HG02763 (cell line): Measurements from ENCODE around the gene CCDC32.

Experiments used
- ATAC-seq: cut with Tn5 transposase; IDR thresholded peaks from one replicate; pipeline ENCODE4 v1.9.1; 2021; ENCODE audit warnings: mild to moderate bottlenecking, moderate library complexity; ENCODE audit not compliant: unreplicated experiment

The CCDC32 gene

DNA sequence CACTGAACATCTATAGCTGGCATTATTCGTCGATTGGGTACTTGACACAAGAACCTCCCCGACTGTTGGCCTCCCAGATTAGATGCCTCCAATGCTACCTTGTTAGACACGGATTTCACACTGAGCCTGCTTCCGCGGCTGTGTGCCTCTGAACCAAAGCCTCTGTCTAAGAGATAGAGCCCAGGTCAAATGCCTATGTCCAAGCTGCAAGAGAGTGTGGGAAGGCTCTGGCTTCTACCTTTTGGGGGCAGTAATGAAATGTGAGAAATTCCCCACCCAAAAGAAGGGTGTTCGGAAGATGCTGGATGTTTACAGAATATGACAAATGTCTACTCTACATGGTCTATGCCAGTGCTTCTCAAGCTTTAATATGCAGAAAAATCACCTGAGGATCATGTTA, 2.3 kb upstream of the CCDC32 start:
- ATAC-seq: no peak

DNA sequence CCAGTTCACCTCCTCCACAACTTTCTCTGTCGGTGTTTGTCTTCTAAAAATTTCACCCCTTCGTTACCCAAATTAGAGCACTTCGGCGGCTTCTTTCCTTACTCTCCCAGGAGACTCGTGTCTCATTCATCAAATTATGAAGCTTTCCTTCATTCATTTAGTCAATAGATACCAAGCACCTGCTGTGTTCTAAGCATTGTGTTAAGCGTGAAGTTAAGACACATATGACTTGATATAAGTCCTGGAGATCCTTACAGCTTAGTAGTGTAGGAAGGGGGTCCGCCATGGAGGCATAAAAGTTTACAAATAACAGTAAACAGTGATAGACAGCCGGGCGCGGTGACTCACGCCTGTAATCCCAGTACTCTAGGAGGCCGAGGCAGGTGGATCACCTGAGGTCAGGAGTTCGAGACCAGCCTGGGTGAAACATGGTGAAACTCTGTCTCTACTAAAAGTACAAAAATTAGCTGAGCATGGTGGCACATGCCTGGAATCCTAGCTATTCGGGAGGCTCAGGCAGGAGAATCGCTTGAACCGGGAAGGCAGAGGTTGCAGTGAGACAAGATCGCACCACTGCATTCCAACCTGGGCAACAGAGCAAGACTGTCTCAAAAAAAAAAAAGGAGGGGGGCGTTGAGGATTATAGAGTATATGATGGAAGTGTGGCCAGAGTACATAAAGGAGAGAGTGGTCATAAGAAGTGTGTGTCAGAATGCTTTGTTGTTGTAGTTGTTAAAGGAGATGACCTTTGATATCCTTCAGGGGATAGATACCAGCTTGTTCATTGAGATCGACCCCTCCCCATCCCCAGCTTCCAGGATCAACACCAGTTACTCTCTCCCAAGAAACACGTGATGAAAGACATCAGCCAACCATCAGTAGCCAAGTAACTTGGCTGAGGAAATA, 744 bp upstream of the CCDC32 start:
- no peak for ATAC-seq

DNA sequence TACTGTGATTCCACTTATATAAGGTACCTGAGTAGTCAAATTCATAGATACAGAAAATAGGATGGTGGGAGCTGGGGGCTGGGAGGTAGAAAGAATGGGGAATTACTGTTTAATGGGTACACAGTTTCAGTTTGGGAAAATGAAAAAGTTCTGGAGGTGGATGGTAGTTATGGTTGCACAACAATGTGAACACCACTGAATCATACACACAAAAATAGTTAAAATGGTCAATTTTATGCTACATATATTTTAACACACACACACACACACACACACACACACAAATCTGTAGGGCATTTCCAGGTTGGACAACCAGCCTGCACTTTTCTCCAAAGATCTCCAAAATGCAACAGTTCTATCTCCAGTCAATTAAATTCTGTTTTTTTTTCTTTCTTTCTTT, 1.4 kb downstream of the CCDC32 start:
- ATAC-seq: no peak

DNA sequence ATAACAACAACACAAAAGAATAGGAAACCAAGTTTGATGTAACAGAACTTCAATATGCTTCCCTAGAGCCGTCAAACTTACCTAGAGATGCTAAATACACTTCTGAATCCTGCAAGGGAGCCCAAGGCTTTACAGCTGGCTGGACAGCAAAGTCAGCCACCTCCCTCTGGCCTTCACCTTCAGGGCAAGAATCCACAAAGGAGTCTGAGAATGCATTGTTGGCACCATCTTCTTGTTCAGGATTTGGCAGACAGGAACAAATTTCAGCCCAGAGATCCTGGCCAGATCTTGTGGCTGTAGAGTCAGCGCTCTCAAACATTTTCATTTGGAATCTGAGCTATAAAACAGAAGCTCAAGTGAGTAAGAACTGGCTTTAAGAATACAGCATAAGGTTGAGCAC, 2.2 kb downstream of the CCDC32 start:
- ATAC-seq: no peak

DNA sequence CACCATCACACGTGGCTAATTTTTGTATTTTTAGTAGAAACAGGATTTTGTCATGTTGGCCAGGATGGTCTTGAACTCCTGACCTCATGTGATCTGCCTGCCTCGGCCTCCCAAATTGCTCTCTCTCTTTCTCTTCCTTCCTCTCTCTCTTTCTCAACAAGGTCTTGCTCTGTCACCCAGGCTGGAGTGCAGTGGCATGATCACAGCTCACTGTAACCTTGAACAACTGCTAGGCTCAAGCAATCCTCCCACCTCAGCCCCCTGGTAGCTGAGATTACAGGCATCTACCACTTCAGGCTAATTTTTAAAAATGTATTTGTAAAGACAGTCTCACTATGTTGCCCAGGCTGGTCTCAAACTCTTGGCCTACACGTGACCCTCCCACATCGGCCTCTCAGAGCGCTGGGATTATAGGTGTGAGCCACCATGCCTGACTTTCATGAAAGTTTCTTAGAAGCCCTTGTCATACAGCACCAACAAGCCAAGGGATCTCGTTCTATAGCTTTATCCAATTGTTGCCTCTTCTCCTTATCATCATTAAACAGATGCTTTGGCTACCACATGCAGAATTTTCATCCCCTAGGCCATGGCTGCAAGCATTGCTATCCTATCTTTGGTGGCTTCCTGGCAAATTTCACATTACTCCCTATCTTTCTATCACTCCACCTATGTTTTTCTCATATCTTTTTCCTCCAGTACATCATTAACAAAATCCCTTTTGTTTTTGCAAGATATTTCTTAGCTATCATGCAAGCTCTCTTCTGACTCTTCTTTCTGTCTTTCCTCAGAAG, 5.7 kb downstream of the CCDC32 start:
- no peak for ATAC-seq

DNA sequence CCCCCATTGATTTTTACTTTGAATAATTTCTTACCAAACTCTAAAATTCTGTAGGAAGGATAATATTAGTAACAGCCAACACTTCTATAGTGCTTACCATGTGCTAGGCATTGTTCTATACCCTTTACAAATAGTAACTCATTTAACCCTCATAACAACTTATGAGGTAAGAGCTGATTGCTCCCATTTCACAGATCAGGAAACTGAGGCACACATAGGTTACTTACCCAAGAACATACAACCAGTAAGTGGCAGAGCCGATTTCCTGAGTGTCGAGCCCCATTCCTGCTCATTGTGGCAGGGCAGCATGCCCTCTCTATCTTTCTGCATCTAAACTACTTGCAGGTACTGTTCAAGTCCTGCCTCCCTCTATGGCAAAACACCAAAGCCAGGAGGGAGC, 9.0 kb downstream of the CCDC32 start:
- ATAC-seq: no peak

DNA sequence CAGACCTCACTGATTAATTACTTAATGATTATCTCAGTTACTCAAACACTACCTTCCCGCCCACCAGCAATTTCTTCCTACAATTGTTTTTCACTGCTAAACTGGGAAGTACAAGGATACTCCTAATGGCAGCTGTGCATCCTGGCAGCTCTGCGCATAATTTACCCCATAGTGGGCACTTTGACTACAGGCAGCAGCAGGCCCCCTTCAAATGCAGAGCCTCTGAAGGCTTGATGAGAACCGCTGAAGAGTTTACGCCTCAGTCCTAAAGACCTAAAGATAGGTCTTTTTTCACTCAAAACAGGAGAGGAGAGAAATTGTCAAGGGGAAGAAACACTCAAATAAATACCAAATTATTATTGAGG, 10.7 kb downstream of the CCDC32 start:
- ATAC-seq: no peak

DNA sequence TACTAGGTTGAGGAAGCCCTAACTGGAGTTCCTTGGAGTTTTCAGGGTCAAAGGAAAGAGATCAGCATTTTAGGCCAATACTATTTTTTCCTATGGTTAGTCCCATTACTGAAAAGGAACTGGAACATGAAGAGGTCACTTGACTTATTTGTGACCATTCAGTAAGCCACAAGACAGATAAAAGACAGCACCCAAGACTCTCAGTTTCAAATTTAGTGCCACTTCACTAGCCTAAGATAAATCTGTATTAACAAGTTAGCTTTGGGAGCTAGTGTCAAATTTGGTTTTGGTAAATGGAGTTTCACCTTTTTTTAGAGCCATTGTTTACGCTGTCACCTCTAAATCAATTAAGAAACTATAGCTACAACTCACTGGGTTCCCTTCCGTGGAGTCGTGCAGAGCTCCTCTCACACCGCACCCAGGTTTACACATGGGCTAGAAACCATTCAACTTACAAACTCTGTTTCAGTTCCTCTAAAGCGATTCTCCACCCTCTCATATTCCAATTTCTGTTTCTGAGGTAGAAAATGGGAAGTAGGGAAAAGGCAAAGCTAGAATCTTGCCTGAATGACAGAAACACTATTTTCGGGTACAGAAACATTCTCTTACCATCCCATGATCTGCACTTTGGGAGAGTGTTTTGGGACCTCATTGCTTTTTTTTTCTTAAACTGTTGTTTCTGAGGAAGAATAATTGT, 14.4 kb downstream of the CCDC32 start:
- ATAC-seq: peak; percentile 70

DNA sequence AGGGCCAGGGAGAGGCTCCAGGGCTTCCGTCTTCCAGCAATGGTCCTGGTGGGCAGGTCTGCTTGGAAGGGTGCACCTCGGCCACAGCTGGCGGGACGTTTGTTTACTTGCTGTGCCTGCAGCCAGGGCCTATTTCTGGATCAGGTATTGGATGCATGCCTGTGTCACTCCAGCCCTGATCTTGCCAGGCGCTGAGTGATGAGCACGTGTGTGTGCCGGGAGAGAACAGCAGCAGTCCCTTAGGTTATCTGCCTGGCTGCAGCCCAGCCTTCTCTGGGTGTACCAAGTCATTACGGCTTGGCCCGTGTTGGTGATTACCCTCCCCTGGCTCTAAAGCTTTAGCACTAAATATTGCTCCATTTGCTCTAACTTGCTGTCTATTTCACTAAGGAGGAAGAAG, 14.9 kb downstream of the CCDC32 start:
- ATAC-seq: no peak

DNA sequence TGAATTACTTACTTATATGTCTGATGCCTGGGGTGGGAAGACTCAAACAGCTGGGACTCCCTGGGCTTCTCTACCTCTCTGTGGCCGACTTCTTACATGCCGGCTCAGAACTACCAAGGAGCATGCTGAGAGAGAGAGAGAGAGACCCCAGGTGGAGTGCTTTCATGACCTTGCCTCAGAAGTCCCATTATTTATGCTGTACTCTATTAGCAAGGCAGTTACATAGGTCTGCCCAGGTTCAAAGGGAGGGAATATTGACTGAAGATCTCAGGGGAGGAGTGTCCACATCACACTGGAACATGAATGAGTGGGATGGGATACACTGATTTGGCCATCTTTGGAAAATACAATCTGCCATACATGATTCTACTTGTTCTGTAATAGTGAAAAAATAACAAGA, 16.2 kb downstream of the CCDC32 start:
- ATAC-seq: no peak

DNA sequence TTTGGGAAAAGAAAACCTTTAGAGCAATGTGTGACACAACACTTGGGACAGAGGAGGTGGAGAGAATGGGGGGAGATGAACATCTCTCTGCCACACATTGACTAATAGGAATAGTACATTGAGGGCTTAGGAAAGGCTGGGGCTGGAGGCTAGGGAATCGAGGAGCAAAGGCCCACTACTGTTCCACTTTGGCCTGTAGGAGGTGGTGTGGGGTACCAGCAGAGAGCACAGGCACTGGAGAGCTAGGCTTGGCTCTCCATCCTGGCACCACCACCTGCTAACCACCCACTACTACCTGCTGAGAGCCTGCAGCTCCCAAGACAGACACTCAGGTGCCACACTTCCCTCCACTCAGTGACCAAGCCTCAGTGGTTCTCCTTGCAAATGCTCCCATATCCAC, 19.4 kb downstream of the CCDC32 start:
- ATAC-seq: no peak

DNA sequence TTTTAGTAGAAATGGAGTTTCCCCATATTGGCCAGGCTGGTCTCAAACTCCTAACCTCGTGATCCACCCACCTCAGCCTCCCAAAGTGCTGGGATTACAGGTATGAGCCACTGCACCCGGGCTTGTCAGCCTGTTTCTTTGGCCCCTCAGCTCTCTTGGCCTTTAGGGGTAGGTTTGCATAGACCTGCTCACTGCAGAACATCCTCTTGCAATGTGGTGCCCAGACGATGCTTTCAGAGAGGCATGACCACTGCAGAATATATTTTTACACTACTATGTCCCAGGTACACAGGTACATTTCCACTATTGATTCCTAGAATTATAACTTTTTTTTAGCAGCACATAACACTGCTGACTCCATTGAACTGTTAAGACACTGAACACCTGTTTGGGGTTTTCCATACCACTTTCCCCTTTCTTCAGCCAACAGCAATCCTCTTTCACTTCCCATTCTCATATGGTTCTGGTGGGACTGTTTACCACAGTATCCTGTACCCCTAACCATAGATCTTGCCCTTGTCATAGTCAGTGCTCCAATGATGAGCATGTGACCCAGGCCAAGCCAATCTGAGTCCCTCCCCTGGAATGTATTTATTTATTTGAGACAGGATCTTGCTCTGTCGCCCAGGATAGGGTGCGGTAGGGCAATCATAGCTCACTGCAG, 21.1 kb downstream of the CCDC32 start:
- peak; percentile 63 for ATAC-seq

DNA sequence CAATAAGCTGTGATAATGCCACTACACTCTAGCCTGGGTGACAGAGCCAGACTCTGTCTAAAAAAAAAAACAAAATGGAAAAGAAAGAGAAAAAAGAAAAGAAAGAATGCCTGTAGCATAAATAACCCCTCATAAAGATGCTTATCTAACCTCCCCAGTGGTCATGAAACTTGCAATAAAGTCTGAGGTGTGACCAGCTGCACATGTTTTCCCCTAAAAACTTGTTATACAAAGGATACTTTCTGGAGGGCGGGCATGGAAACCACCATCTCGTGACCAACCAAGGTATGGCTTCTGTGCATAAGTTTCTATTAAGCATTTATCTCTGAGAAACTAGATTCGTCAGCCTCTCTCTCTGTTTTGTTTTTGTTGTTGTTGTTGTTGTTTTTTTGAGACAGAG, 21.8 kb downstream of the CCDC32 start:
- ATAC-seq: no peak

DNA sequence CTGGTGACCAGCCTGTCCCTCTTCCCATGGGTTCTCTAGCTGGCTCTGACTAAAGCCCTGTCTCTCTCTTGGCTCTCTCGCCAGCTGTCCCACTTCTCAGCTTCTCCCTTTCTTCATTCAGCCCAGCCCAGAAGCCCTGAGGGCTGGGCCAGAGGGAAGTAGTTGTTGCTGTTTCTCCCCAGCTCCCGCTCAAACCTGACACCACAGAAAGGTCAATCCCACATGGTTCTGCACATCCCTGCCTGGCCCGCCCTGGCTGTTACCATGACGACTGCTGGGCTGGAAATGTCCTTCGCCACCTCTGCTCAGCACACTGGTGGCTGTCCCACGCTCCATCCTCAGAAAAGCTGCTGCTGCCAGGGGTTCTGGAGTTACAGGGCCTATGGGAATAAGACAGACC, 25.9 kb downstream of the CCDC32 start:
- no peak for ATAC-seq

DNA sequence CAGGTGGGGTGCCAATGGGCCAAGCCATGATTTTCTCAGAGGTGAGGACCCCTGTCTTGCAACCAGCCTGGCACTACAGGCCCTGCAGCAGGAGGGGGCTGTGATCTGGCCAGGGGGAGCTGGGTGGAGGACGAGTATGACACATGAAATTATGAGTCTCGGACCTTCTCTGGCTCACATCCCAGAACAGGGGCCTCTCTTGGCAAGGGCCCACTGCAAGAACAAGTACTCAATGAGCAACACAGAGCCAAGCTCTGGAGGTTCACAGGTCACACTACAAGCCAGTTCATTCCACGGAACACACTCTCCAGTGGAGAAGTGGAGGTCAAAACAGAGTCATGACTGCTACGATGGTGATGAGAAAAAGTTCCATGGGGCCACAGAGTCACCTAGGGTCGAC, 28.3 kb downstream of the CCDC32 start:
- ATAC-seq: no peak

DNA sequence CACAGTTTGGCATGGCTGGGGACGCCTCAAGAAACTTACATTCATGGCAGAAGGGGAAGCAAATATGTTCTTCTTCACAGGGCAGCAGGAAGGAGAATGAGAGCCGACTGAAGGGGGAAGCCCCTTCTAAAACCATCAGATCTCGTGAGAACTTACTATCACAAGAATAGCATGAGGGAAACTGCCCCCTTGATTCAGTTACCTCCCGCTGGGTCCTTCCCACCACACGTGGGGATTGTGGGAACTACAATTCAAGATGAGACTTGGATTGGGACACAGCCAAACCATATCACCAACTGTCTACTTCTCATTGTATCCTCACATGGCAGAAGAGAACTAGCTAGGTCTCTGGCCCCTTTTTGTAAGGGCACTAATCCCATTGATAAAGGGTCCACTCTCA, 30.5 kb downstream of the CCDC32 start:
- no peak for ATAC-seq

DNA sequence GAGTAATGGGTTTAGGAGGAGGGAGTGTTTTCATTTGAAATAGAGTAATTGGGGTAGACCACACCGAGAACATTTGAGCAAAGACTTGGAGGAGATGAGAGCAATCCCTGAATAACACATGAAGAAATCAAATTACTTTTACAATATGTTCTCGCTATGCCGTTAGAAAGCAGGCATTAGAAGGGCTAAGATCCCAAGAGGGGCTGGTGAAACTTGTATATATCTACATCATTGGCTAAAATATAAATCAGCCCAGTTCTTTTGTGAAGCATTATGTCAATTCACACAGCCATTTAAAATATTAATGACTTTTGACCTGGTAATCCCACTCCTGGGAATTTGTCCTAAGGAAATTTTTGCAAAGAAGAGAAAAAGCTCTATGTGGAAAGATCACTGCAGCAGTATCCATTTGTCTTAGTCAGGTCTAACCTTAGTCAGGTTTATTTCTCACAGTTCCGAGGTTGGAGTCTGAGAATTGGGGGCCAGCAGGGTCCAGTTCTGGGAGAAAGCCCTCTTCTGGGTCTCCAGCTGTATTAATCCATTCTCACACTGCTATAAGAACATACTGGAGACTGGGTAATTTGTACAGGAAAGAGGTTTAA, 31.0 kb downstream of the CCDC32 start:
- ATAC-seq: no peak

DNA sequence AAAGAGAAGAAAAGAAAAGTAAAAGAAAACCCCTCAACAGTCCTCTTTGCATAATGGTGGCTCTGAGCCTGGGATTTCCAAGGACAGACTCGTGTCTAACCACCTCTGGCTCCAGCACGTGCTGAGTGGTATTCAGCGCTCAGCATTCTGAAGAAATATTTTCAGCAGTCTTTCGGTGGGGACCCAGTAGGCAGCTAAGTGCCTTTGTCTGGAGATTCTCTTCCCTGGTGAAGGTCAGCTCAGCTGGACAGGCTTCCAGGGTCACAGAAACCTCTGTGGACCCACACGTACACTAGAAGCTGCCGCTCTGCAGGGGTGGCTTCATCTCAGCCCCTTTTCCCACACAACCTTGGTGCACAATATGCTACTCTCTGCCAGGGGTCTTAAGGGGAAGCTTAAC, 36.0 kb downstream of the CCDC32 start:
- no peak for ATAC-seq

DNA sequence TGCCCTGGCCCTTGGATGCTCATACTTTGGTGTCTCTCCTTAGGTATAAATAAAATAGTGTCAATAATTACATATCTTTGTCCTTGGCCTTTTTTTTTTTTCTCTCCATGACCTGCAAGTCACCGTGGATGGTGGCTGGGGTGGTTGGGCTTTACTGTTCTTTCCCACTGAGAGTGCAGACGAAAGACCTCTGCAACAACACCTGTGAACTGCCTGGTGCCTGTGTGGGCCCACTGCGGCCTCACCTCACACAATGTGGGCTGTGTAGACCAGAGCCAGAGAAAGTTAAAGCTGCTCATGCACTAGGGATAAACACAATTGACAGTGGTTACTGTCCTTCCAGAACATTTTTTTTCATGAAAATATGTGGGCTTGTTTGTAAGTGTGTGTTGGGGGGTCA, 39.0 kb downstream of the CCDC32 start:
- ATAC-seq: no peak

DNA sequence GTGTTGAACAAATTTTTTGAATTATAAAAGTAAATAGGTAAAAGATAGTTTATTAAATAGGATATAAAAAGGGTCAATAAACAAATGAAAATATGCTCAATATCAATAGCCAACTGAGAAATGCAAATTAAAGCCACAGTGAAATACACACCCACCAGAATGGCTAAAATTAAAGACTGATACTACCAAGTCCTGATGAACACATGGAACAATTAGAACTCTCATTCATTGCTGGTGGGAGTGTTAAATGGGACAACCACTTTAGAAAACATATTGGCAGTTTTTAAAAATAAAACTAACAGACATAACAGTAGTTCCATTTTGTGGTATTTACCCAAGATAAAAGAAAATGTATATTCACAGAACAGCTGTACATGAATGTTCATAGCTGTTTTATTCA, 41.2 kb downstream of the CCDC32 start:
- ATAC-seq: no peak

DNA sequence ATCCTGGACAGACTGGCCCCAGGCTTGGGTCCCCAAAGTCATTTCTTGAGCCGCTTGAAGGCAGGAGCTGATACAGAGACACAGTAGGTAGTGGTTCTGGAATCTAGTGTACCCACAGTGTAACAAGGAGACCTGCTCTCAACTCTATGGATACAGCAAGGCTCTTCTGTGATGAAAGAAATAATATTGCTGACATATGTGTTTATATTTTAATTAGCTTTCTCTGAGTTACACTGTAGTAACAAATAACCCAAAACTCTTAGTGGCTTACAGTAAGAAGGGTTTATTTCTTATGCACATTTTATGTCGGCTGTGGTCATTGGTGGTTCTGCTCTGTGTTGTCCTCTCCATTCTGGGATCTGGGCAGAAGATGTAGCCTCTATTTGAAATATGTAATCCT, 48.5 kb downstream of the CCDC32 start:
- ATAC-seq: no peak
